Measurements from ENCODE around the gene RFX4.

DNA sequence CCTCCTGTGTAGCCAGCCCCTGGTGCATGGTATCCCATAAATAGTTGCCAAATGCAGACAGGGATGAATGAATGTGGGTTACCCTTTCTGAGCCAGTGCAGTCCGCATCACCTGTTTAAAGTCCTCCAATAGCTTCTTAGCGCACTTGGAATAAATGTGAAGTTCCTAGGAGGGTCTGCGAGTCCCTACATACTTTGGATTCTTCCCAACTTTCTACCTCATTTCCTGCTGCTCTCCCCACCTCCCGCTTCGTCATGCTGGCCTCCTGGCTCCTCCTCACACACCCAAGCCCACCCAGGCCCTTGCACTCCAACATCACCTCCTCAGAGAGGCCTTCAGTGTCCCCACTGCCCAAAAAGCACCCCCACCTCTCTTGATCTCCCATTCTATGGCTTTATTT, 17.7 kb downstream of the RFX4 start:
- TF ChIP-seq, protein P1, sequence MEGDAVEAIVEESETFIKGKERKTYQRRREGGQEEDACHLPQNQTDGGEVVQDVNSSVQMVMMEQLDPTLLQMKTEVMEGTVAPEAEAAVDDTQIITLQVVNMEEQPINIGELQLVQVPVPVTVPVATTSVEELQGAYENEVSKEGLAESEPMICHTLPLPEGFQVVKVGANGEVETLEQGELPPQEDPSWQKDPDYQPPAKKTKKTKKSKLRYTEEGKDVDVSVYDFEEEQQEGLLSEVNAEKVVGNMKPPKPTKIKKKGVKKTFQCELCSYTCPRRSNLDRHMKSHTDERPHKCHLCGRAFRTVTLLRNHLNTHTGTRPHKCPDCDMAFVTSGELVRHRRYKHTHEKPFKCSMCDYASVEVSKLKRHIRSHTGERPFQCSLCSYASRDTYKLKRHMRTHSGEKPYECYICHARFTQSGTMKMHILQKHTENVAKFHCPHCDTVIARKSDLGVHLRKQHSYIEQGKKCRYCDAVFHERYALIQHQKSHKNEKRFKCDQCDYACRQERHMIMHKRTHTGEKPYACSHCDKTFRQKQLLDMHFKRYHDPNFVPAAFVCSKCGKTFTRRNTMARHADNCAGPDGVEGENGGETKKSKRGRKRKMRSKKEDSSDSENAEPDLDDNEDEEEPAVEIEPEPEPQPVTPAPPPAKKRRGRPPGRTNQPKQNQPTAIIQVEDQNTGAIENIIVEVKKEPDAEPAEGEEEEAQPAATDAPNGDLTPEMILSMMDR (conservative IDR thresholded peaks at IDR 0.05 in 1 of 2, IDR thresholded peaks at IDR 0.05 in 1 of 2; ENCODE audit: low read depth in 1 of 2, low read length in 2 of 2): no peak
- no peak for TF ChIP-seq EZH2 (IDR thresholded peaks at IDR 0.05; ENCODE audit: low read length, missing control alignments)
